Kidney epithelial cell (primary cell): ENCODE data around the gene USP8. TPM values are rescaled to one million over a fixed set of nuclear protein-coding genes. Genes with fewer than 3 reads are reported as not detected.

Experiments
- DNase-seq: peaks from one replicate; pipeline ENCODE4 v3.0.0-alpha.2; 2010; ENCODE audit warnings: low read depth
- H3K27me3 ChIP-seq: 2 replicates; pipeline ENCODE4 v1.6.0; 2011; ENCODE audit warnings: low read length; ENCODE audit not compliant: control insufficient read depth, insufficient read depth
- H3K36me3 ChIP-seq: 2 replicates; pipeline ENCODE4 v1.5.1; 2011; ENCODE audit warnings: low read length; ENCODE audit not compliant: control insufficient read depth, insufficient read depth
- H3K4me3 ChIP-seq: 2 replicates; pipeline ENCODE4 v1.5.1; 2011; ENCODE audit warnings: low read depth, mild to moderate bottlenecking, control low read depth, low read length
- total RNA-seq: library from RNA; depleted of rRNA; stranded (reverse); fragments of >200 nt; gene quantifications from 2 replicates; pipeline ENCODE4 v1.2.3, GENCODE V29; 2015
- TF ChIP-seq, protein P1 (sequence below): IDR thresholded peaks from 2 replicates; pipeline ENCODE4 v1.5.1; 2011; ENCODE audit warnings: mild to moderate bottlenecking, moderate library complexity, low read length, control low read depth, inconsistent platforms; ENCODE audit not compliant: insufficient read depth, poor library complexity, severe bottlenecking

Gene USP8
- total RNA-seq, 1 donor from 2014 or later = 55.1 TPM

DNA sequence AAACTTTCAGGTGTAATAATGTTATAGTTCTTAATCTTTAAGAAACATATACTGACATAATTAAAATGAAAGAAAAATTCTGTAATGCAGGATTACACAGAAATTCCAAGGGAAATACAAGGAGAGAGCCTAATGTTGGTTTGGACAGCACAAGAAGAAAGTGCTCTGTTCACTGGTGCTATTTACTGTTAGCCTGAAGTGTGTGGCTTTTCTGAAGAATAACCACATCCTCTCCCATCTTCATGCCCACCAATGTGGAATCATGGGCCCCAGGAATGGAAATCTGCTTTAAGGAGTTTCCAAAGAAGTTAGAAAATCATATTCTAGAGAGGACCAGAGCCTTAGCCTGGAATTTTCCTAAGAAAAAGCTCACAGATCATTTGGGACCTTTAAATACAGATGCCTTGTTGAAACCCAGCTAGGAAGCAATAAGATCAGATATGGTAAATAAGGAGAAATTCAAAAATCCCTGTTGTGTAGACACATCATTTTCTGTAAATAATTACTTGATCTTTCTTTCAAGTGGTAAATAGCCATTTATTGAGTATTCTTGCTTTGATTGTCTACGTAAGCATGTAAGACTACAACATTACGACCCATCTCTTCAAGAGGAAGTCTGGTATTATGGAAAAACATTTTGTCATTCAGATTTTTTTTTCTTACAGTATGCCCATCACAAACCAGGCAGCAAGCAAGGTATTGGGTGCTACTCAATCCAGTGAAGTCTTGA, 132.6 kb downstream of the USP8 start:
- Histone ChIP-seq H3K36me3 (peaks cover 2% of the 10 kb centered on the region), H3K4me3 (no peak overlapping the region), H3K27me3 (no peaks in the 10 kb centered on the region)
- no peak for DNase-seq
- TF ChIP-seq, protein P1, sequence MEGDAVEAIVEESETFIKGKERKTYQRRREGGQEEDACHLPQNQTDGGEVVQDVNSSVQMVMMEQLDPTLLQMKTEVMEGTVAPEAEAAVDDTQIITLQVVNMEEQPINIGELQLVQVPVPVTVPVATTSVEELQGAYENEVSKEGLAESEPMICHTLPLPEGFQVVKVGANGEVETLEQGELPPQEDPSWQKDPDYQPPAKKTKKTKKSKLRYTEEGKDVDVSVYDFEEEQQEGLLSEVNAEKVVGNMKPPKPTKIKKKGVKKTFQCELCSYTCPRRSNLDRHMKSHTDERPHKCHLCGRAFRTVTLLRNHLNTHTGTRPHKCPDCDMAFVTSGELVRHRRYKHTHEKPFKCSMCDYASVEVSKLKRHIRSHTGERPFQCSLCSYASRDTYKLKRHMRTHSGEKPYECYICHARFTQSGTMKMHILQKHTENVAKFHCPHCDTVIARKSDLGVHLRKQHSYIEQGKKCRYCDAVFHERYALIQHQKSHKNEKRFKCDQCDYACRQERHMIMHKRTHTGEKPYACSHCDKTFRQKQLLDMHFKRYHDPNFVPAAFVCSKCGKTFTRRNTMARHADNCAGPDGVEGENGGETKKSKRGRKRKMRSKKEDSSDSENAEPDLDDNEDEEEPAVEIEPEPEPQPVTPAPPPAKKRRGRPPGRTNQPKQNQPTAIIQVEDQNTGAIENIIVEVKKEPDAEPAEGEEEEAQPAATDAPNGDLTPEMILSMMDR = no peak

DNA sequence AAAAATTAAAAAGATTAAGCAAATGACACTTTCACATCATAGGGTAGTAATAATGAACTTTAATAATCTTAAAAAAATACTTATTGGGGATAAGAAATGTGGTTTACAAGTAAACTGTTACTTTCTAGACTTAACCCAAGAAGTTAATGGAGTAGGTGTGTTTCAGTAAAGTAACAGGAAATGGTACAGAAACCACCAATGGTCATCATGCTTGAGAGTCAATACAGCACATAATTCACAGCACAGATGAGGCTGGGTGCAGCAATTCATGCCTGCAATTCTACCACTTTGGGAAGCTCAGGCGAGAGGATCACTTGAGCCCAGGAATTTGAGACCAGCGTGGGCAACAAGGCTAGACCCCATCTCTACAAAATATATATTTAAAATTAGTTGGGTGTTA, 133.8 kb downstream of the USP8 start:
- DNase-seq = no peak
- TF ChIP-seq, protein P1 = no peak
- Histone ChIP-seq H3K27me3 (no peaks in the 10 kb centered on the region), H3K4me3 (no peak overlapping the region), H3K36me3 (peaks cover 2% of the 10 kb centered on the region)

DNA sequence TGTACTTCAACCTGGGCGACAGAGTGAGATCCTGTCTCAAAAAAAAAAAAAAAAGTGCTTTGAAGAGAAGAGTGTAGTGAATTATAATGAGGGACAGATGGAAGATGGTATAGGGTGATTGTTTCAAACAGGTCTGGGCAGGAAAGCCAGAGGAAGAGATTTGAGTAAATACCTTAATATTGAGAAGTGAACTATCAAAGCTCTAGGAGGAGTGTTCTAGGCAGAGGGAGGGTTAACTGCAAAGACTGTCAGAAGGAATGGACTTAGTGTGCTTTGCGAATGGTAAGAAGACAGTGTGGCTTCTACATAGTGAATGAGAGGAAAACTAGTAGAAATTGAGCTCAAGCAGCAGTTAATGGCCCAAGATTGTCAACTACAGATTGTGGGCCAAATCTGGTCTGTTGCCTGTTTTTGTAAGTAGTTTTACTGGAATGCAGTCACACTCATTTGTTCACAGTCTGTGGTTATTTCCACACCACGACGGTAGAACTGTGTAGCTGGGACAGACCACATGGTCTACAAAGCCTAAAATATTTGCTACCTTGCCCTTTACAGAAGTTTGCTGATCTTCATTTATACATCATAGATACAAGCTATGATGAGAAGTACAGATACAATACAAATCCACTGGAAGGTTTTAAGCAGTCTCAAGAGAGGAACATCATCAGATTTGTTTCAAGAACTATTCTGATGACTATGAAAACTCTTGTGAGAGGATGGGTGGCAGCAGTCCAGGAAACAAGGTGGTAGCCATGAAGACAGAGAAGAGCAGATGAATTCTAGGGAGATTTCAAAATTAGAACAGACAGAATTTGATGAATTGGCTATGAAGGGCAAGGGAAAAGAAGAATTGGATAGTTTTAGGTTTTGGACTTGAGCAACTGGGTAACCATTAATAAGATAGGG, 138.8 kb downstream of the USP8 start:
- Histone ChIP-seq H3K4me3 (no peak overlapping the region), H3K27me3 (no peaks in the 10 kb centered on the region), H3K36me3 (peaks cover under 1% of the 10 kb centered on the region)
- no peak for DNase-seq
- TF ChIP-seq, protein P1 = no peak

DNA sequence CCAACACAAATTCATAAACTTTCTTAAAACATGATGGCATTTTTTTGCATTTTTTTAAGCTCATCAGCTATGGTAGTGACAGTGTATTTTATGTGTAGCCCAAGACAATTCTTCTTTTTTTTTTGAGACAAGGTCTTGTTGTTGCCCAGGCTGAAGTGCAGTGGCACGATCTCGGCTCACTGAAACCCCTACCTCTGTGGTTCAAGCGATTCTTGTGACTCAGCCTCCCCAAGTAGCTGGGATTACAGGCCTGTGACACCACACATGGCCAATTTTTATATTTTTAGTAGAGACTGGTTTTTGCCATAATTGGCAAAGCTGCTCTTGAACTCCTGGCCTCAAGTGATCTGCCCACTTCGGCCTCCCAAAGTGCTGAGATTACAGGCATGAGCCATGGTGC, 139.6 kb downstream of the USP8 start:
- H3K36me3 ChIP-seq = no peaks in the 10 kb centered on the region
- H3K4me3 ChIP-seq = no peak overlapping the region
- no peaks in the 10 kb centered on the region for H3K27me3 ChIP-seq
- no peak for DNase-seq
- TF ChIP-seq, protein P1 = no peak

Other genes starting within 250 kb of the USP8 start
- 7.8 and 7.9 TPM in 2 replicates for gene SLC27A2, start 242.2 kb upstream of the USP8 start, total RNA-seq
- gene HDC, start 158.7 kb upstream of the USP8 start, total RNA-seq = not detected in 2 replicates
- gene GABPB1, start 69.2 kb upstream of the USP8 start, total RNA-seq = 37.7 and 44.2 TPM in 2 replicates
- 0.41 TPM in 1 of 2 replicates, not detected in the other for gene USP50, start 122.3 kb downstream of the USP8 start, total RNA-seq